ENCODE data around the gene ITGB3. TPM values are rescaled to one million over a fixed set of nuclear protein-coding genes. Genes with fewer than 3 reads are reported as not detected.

The ITGB3 gene
- total RNA-seq, 3 donors from 2014 or later, result 3.8 to 29.8 (median 14.6) TPM

DNA sequence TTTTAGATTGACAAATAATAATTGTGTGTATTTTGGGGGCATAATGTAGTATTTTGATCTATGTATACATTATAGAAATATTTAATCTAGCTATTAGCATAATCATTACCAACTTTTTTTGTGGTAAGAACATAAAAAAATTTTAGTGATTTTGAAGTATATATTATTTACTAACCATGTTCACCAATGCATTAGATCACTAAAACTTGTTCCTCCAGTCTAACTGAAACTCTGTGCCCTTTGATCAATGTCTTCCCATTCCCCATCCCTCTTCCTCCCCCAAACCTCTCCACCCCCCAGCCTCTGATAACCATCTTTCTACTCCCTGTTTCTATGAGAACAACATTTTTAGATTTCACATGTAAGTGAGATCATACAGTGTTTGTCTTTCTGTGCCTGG, 78.7 kb downstream of the ITGB3 start:
- no peak for TF ChIP-seq POLR2A (IDR thresholded peaks at IDR 0.05)
- TF ChIP-seq, protein P1, sequence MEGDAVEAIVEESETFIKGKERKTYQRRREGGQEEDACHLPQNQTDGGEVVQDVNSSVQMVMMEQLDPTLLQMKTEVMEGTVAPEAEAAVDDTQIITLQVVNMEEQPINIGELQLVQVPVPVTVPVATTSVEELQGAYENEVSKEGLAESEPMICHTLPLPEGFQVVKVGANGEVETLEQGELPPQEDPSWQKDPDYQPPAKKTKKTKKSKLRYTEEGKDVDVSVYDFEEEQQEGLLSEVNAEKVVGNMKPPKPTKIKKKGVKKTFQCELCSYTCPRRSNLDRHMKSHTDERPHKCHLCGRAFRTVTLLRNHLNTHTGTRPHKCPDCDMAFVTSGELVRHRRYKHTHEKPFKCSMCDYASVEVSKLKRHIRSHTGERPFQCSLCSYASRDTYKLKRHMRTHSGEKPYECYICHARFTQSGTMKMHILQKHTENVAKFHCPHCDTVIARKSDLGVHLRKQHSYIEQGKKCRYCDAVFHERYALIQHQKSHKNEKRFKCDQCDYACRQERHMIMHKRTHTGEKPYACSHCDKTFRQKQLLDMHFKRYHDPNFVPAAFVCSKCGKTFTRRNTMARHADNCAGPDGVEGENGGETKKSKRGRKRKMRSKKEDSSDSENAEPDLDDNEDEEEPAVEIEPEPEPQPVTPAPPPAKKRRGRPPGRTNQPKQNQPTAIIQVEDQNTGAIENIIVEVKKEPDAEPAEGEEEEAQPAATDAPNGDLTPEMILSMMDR (IDR thresholded peaks at IDR 0.05), result no peak
- no peak for TF ChIP-seq POLR2AphosphoS5 (IDR thresholded peaks at IDR 0.05)
- H3K27me3 ChIP-seq, result no peaks in the 10 kb centered on the region
- no peaks in the 10 kb centered on the region for H3K4me1 ChIP-seq
- no peaks in the 10 kb centered on the region for H3K9me3 ChIP-seq
- intact Hi-C loops (cut with DNase I; ENCODE audit: low total_unique reads), result no loop called here
- no peak overlapping the region for H3K27ac ChIP-seq
- no peak for DNase-seq (ENCODE audit: low spot score in 2 of 2)
- H3K36me3 ChIP-seq, result peaks cover 8% of the 10 kb centered on the region
- H3K4me3 ChIP-seq, result no peak overlapping the region

- H3K36me3 ChIP-seq, result peaks cover 8% of the 10 kb centered on the region
- TF ChIP-seq POLR2AphosphoS5 (IDR thresholded peaks at IDR 0.05) (no peak), POLR2A (IDR thresholded peaks at IDR 0.05) (no peak)
- TF ChIP-seq, protein P1 (IDR thresholded peaks at IDR 0.05), result no peak
- no peak for DNase-seq (ENCODE audit: low spot score in 2 of 2)
- no peaks in the 10 kb centered on the region for H3K27me3 ChIP-seq
- no peaks in the 10 kb centered on the region for H3K9me3 ChIP-seq
- intact Hi-C loops (cut with DNase I; ENCODE audit: low total_unique reads), result no loop called here
- no peaks in the 10 kb centered on the region for H3K4me1 ChIP-seq
- H3K27ac ChIP-seq, result no peak overlapping the region
- H3K4me3 ChIP-seq, result no peak overlapping the region
Measured at GRCh38 chr17:47335101-47335936, 81.7 kb downstream of the ITGB3 start.

DNA sequence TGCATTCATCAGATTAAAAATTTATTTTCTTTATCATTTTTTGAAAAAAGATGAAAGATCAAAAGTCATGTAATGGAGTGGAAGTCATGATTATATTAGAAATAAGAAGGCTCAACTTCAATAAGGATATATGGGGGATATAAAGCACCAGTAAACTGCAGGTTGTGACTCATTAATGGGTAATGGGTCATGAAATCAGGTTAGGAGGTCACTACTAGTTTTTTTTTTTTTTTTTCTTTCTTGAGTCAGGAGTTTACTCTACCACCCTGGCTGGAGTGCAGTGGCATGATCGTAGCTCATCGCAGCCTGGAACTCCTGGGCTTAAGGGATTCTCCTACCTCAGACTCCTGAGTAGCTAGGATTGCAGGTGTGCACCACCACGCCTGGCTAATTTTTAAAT, 84.4 kb downstream of the ITGB3 start:
- H3K4me3 ChIP-seq, result no peak overlapping the region
- DNase-seq (ENCODE audit: low spot score in 2 of 2), result no peak
- no peaks in the 10 kb centered on the region for H3K27me3 ChIP-seq
- H3K27ac ChIP-seq, result no peak overlapping the region
- H3K36me3 ChIP-seq, result peaks cover 4% of the 10 kb centered on the region
- H3K9me3 ChIP-seq, result no peaks in the 10 kb centered on the region
- TF ChIP-seq, protein P1 (IDR thresholded peaks at IDR 0.05), result no peak
- no peak for TF ChIP-seq POLR2AphosphoS5 (IDR thresholded peaks at IDR 0.05)
- intact Hi-C loops (cut with DNase I; ENCODE audit: low total_unique reads), result no loop called here
- no peaks in the 10 kb centered on the region for H3K4me1 ChIP-seq

GRCh38 chr17:47352848-47353247, 99.2 kb downstream of the ITGB3 start:
- H3K4me3 ChIP-seq, result no peak overlapping the region
- no peaks in the 10 kb centered on the region for H3K4me1 ChIP-seq
- no peak for DNase-seq (ENCODE audit: low spot score in 2 of 2)
- H3K9me3 ChIP-seq, result no peaks in the 10 kb centered on the region
- intact Hi-C loops (cut with DNase I; ENCODE audit: low total_unique reads), result no loop called here
- H3K36me3 ChIP-seq, result no peaks in the 10 kb centered on the region
- no peak overlapping the region for H3K27ac ChIP-seq
- no peaks in the 10 kb centered on the region for H3K27me3 ChIP-seq
- TF ChIP-seq POLR2AphosphoS5 (IDR thresholded peaks at IDR 0.05) (no peak), POLR2A (IDR thresholded peaks at IDR 0.05) (no peak)
- TF ChIP-seq, protein P1 (IDR thresholded peaks at IDR 0.05), result no peak

GRCh38 chr17:47358652-47359051, 105.0 kb downstream of the ITGB3 start:
- TF ChIP-seq POLR2A (IDR thresholded peaks at IDR 0.05) (no peak), POLR2AphosphoS5 (IDR thresholded peaks at IDR 0.05) (no peak)
- TF ChIP-seq, protein P1 (IDR thresholded peaks at IDR 0.05), result no peak
- no peak overlapping the region for H3K27ac ChIP-seq
- H3K4me3 ChIP-seq, result no peak overlapping the region
- intact Hi-C loops (cut with DNase I; ENCODE audit: low total_unique reads), result no loop called here
- no peak for DNase-seq (ENCODE audit: low spot score in 2 of 2)
- H3K27me3 ChIP-seq, result no peaks in the 10 kb centered on the region
- H3K4me1 ChIP-seq, result no peaks in the 10 kb centered on the region
- H3K36me3 ChIP-seq, result no peaks in the 10 kb centered on the region
- H3K9me3 ChIP-seq, result no peaks in the 10 kb centered on the region

Measured in breast epithelium (tissue), 4 donors.